ENCODE data around the gene LRMDA.
"Not testable (repeated sequence)": the region's sequence is repeated elsewhere in the genome, so short reads cannot be mapped to it uniquely, and the experiment has no call there.

LRMDA gene

DNA sequence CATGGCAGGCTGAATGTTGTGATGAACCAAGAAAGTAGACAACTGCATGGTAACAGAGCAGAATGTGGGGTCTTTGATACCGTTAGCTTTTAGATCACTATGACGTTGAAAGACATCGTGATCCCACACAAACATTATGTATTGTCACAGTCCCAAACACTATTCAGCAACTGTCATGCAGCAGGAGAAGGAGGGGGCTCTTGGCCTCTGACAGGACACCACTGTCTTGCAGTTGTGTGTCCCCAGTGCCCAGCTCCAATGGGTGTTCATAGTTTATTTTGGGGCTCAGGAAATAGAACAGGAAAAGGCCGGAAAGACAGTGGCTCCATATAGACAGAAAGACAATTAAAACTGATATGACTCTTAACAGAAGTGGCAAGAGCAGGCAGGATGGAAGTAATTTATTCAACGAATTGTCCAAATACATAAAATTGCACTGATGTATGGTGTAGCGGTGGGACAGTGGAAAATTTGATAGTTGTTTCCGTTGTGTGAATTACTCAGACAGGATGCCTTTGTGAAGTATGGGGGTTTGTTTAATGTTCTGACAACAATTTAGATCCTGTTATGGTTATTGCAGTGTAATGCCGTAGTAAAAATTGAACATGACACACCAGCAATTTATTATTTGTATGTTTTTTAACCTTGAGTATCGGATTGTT lies 292.0 kb downstream of the LRMDA start:
- DNase-seq = no peak

DNA sequence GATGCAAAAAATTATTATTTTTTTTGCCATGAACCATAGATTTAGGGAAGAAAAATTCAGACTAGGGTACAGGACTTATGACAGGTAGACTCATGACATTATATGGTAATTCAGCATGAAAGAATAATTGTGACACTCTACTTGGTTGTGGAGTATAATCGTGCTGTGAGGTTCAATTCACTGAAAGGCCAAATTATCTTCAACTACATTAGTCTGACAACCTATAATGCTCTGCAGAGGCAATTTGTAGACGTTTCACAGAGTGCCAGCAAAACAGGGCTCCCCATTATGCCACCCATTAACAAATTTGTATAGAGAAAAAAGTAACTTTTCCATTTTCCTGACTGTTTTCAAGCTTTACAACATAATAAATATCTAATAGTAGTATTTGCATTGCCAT lies 292.6 kb downstream of the LRMDA start:
- no peak for DNase-seq

GRCh38 chr10:75726522-75727483 lies 295.4 kb downstream of the LRMDA start:
- DNase-seq = no peak

- no peak for DNase-seq
Observed at GRCh38 chr10:75730847-75731246, 299.4 kb downstream of the LRMDA start.

GRCh38 chr10:75733135-75733890 lies 301.9 kb downstream of the LRMDA start:
- no peak for DNase-seq

DNA sequence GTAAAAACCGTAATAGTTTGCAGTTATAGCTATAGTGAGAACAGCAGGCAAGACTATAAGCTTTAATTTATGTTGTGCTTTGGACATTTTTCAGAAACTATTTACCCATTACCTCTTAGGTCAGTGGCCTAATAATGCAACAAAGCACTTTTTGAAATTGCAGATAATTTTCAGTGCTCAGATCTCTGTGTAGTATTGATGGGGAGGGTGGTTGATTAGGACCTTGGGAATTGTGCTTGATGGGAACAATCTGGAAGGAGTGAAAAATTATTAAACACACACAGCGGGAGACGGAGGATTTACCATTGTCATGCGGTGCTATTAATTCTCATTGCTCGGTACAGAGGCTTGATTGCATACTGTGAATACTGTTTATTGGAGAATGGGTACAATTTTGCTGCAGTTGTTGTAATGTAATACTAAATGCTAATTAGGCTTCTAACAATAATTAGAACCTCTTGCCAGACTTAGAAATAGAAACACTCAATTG lies 304.8 kb downstream of the LRMDA start:
- no peak for DNase-seq

DNA sequence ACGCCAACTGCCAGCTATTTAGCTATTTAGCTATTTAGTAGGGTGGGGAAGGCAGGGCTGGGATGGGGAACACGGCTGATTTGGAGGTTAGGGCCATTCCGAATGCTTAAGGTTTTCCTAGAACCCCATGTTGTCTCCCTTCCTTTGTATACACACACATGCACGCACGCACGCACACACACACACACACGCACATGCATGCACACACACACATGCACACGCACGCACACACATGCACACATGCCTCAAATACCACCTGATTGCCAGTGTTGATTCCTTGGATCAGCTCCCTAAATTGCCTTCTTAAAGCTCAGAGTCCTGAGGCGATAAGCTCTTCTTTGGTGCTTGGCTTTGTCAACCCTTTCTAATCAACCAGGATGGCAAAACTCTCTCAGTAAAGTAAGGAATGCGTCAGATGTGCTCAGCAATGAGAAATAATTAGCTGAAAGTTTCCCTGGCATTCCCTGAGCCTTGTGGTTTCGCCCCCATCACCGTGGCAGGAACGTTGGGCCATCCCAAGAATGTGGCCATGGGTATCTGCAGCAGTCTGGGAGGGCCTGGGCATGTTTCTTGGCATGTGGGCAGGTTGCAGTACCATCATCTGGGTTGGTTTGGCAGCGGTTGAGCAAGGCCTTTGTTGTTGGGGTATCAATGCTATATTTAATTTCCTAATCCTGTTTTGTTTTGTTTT lies 305.6 kb downstream of the LRMDA start:
- no peak for DNase-seq

GRCh38 chr10:75737580-75737949 lies 306.1 kb downstream of the LRMDA start:
- no peak for DNase-seq

DNA sequence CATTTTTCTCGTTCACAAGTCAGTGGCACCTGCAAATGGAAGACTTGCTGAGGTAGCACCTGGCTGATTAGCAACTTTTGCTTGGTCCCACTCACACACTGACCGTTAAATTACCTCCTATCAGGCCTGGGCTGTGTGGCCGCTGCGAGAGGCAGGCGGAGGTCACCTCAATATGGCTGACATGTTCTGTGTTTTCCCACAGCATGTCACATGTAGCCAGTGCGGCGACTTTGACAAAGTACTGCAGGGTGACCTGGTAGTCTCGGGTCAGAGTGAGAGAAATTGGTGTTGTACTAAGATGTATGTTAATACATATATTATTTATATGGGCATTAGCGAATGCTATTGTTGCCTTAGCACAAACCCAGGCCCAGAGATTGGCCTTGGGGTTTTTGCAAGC lies 307.5 kb downstream of the LRMDA start:
- no peak for DNase-seq

- no peak for DNase-seq
Observed at GRCh38 chr10:75739414-75740143, 308.2 kb downstream of the LRMDA start.

DNA sequence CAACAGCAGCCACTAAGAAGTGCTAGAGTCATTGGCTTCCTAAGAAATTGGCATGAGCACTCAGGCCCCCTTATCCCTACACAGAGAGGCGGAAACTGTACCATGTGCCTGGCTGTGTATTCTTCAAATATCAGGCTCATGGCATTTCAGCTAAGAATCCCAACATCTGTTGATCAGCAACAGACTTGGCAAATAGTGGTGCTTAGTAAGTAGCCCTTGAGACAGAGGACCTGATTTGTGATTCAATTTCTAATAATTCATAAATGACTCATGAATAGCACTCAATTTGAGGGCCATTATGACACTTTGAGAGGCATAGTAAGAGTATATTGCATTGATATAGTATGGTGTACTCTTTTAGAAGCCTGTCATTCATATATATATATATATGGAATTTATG lies 309.1 kb downstream of the LRMDA start:
- DNase-seq = no peak

DNA sequence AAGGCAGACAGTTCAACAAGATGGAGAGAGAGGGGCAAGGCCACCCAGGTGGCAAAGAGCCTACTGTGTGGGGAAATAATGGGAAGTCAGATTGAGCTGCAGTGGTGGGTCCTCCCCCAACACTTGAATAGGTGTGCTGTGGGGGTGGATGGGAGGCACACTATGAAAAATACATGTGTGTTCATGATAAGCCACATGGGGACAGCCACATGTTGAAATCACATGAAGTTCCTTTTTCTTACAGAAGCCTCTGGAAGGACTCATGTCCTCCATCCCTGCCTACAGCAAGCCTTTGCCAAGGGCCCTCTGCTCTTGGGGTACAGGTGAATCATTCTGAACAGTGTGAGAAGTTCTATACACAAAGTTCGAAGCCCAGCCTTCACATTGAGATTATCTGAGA lies 310.9 kb downstream of the LRMDA start:
- DNase-seq = no peak

GRCh38 chr10:75743291-75743778 lies 311.9 kb downstream of the LRMDA start:
- no peak for DNase-seq

DNA sequence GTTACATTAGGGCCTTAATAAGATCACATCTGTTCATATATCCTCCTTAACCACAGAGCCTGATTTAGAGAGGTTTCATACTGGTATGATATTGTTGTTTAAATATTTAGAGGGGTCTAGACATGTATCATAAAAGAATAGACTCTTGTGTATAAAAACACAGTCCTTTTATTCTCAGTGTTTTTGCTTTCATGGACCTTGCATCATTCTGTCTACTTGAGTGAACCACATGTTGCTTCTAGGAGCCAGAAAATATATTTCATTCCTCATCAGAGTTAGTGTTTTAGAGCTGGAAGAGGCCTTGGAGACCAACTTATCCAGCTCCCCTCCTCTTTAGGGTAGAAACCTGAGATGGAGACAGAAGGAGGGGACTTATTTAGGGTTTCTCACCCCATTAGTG lies 312.8 kb downstream of the LRMDA start:
- DNase-seq = no peak

DNA sequence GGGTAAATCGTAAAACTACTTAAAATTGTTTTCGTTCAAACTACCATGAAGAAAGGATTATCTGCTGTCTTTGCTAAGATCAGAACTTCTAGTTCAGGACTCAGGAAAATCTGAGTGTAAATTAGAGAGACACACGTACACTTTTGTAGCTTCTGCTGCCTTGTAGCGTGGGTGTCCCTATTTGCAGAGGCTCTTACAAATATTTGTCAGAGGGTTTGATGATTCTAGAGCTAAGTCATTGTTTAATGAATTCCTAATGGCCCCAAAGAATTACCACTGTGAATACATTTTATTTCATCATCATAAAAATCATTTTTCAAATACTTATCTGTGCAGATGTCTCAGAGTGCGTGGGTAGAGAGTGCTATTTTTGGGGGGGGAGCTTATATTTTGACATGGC lies 314.9 kb downstream of the LRMDA start:
- no peak for DNase-seq

DNA sequence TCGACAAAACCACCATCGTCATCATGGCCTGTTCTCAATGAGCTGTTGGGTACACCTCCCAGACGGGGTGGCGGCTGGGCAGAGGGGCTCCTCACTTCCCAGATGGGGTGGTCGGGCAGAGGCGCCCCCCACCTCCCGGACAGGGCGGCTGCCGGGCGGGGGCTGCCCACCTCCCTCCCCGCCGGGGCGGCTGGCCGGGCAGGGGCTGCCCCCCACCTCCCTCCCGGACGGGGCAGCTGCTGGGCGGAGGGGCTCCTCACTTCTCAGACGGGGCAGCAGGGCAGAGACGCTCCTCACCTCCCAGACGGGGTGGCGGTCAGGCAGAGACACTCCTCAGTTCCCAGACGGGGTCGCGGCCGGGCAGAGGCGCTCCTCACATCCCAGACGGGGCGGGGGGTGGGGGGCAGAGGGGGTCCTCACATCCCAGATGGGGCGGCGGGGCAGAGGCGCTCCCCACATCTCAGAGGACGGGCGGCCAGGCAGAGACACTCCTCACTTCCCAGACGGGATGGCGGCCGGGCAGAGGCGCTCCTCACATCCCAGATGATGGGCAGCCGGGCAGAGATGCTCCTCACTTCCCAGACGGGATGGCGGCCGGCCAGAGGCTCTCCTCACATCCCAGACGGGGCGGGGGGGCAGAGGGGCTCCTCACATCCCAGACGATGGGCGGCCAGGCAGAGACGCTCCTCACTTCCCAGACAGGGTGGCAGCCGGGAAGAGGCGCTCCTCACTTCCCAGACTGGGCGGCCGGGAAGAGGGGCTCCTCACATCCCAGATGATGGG lies 318.9 kb downstream of the LRMDA start:
- DNase-seq = not testable (repeated sequence)

DNA sequence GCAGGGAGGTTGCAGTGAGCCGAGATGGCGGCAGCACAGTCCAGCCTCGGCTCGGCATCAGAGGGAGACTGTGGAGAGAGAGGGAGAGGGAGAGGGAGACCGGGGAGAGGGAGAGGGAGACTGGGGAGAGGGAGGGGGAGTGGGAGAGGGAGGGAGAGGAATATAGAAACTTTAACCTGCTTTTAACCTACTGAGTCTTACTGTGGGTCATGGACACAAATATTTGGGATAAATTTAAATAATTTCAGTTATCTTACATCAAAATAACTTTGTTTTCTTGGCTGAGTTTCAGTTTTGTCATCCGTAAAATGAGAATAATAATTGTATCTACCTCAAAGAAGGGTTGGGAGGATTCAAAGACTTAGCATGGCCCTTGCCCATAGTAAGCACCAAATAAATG lies 319.8 kb downstream of the LRMDA start:
- DNase-seq = no peak

GRCh38 chr10:75753621-75754020 lies 322.2 kb downstream of the LRMDA start:
- no peak for DNase-seq

GRCh38 chr10:75754096-75754831 lies 322.8 kb downstream of the LRMDA start:
- DNase-seq = no peak

DNA sequence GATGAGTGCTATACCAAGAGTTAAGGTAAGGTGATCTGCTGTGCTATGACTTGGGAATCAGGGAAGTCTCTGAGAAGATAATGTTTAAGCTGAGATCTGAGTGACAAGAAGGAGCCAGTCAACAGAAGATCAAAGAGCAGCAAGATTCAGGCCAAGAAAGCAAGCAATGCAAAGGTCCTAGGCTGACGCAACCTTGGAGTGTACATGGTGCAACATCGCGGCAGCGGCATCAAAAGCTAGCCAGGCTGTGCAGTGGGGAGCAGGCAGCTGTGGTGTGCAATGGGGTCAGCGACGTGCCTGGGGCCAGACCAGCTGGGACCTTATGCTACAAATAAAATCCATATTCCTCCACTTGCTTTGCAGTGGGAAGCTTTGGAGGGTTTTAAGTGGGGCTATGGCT lies 324.1 kb downstream of the LRMDA start:
- no peak for DNase-seq
